Stomach (tissue), 9 donors: ENCODE data around the gene ZNF8. TPM values are rescaled to one million over a fixed set of nuclear protein-coding genes. Genes with fewer than 3 reads are reported as not detected.
A peak's percentile ranks its signal among the peaks of the same experiment; 100 is the strongest.
"Not testable (repeated sequence)": the region's sequence is repeated elsewhere in the genome, so short reads cannot be mapped to it uniquely, and the experiment has no call there.

Experiments used
- DNase-seq, 2 donors: peaks; one replicate each; pipeline versions ENCODE4 v3.0.0 to v3.0.0-alpha.2; 2013 to 2019
- H3K27ac ChIP-seq, 5 donors: fragments of 200-600 bp in 4 of 5; sonication (generic) in 4 of 5; one replicate each; pipeline ENCODE4 v1.5.1; 2013 to 2019; ENCODE audit warnings: mild to moderate bottlenecking in 1 of 5, moderate library complexity in 1 of 5
- H3K27me3 ChIP-seq, 3 donors: fragments of 200-600 bp; sonication (generic); one replicate each; pipeline ENCODE4 v1.5.1; 2017 to 2019; ENCODE audit warnings: mixed run types in 1 of 3
- H3K36me3 ChIP-seq, 4 donors: fragments of 200-600 bp; sonication (generic); 1 replicate in 3 of 4; 2 replicates in 1 of 4; pipeline ENCODE4 v1.5.1; 2016 to 2019
- H3K4me1 ChIP-seq, 4 donors: fragments of 200-600 bp; sonication (generic); one replicate each; pipeline ENCODE4 v1.5.1; 2016 to 2019
- H3K4me3 ChIP-seq, 4 donors: fragments of 200-600 bp; sonication (generic) in 3 of 4; one replicate each; pipeline ENCODE4 v1.5.1; 2016 to 2019; ENCODE audit warnings: mild to moderate bottlenecking in 1 of 4
- H3K9me3 ChIP-seq, 4 donors: fragments of 200-600 bp; sonication (generic); one replicate each; pipeline ENCODE4 v1.5.1; 2016 to 2019
- EP300 ChIP-seq: sonication (generic); formaldehyde crosslinking; IDR thresholded peaks from one replicate; pipeline ENCODE4 v1.6.1; 2017; ENCODE audit warnings: antibody characterized with exemption
- POLR2A ChIP-seq, 4 donors: fragments of 450-650 bp; IDR thresholded peaks; one replicate each; pipeline ENCODE4 v1.6.1; 2016; ENCODE audit warnings: antibody characterized with exemption in 4 of 4, control low read depth in 2 of 4, mild to moderate bottlenecking in 1 of 4, moderate library complexity in 1 of 4
- POLR2AphosphoS5 ChIP-seq, 3 donors: sonication (generic); formaldehyde crosslinking; IDR thresholded peaks; one replicate each; pipeline ENCODE4 v1.6.1; 2016; ENCODE audit warnings: antibody characterized with exemption in 3 of 3
- WGBS, 5 donors: extraction: QIAGEN DNeasy Blood & Tissue Kit in 3 of 5; methylation state at CpG; one replicate each; pipeline versions ENCODE4 v1.1.5 to v1.1.7; 2013 to 2018; 5-methylcytosine and 5-hydroxymethylcytosine counted together
- intact Hi-C: fragments of 100-400 bp; cut with DNase I; formaldehyde crosslinking; loops from one replicate; pipeline ENCODE4 v1.15.1; 2023; ENCODE audit warnings: low total_unique reads
- polyA plus RNA-seq, 3 donors: library from polyadenylated mRNA; stranded (reverse); fragments of 200-250 nt; gene quantifications; one replicate each; pipeline ENCODE4 v1.2.3, GENCODE V29; 2013
- total RNA-seq, 5 donors: library from RNA; depleted of rRNA; stranded (reverse); fragments of >200 nt; gene quantifications; one replicate each; pipeline versions ENCODE4 v1.1.0 to v1.2.3, GENCODE V29; 2014 to 2016
- TF ChIP-seq, protein P1 (sequence below), 7 experiments: fragments of 450-650 bp in 4 of 7; fragments of 200-600 bp in 3 of 7; sonication (generic) in 3 of 7; IDR thresholded peaks; one replicate each; pipeline ENCODE4 v1.5.1; 2016 to 2019; ENCODE audit warnings: antibody characterized with exemption in 7 of 7, control low read depth in 2 of 7, mild to moderate bottlenecking in 1 of 7
- donor health status: healthy with polysubstance abuse.
- donor health status: Bipolar disorder and iron deficiency.
- donor health status: healthy.

Gene ZNF8
- total and polyA plus RNA-seq, 8 donors, result 0.81 to 9.0 (median 2.5) TPM

DNA sequence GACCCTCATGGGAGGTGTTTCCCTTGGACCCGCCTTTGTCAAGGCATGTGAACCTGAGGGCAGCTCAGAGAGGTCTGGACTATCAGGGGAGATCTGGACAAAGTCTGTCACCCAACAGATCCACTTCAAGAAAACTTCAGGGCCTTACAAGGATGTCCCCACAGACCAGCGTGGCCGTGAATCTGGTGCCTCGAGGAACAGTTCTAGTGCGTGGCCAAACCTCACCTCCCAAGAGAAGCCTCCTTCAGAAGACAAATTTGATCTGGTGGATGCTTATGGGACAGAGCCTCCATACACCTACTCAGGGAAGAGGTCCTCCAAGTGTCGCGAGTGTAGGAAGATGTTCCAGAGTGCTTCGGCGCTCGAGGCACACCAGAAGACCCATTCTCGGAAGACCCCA lies 59.6 kb downstream of the ZNF8 start:
- H3K36me3 ChIP-seq, result peaks cover 29 to 75% (median 68%) of the 10 kb centered on the region in 4 donors
- TF ChIP-seq POLR2A (IDR thresholded peaks at IDR 0.05) (no peak), EP300 (no peak), POLR2AphosphoS5 (IDR thresholded peaks at IDR 0.05) (no peak)
- TF ChIP-seq, protein P1, sequence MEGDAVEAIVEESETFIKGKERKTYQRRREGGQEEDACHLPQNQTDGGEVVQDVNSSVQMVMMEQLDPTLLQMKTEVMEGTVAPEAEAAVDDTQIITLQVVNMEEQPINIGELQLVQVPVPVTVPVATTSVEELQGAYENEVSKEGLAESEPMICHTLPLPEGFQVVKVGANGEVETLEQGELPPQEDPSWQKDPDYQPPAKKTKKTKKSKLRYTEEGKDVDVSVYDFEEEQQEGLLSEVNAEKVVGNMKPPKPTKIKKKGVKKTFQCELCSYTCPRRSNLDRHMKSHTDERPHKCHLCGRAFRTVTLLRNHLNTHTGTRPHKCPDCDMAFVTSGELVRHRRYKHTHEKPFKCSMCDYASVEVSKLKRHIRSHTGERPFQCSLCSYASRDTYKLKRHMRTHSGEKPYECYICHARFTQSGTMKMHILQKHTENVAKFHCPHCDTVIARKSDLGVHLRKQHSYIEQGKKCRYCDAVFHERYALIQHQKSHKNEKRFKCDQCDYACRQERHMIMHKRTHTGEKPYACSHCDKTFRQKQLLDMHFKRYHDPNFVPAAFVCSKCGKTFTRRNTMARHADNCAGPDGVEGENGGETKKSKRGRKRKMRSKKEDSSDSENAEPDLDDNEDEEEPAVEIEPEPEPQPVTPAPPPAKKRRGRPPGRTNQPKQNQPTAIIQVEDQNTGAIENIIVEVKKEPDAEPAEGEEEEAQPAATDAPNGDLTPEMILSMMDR (IDR thresholded peaks at IDR 0.05), result no peak
- no peak for DNase-seq
- no peak overlapping the region for H3K27ac ChIP-seq
- whole genome bisulfite sequencing, 5 donors, result 97 to 99% (median 98%) methylated on average over 11 of the region's 11 CpGs
- intact Hi-C loops, result no loop called here
- H3K27me3 ChIP-seq, result no peaks in the 10 kb centered on the region
- H3K4me1 ChIP-seq, result no peaks in the 10 kb centered on the region
- H3K9me3 ChIP-seq, result peaks cover 0 to 17% (median 11%) of the 10 kb centered on the region in 4 donors
- no peak overlapping the region for H3K4me3 ChIP-seq

DNA sequence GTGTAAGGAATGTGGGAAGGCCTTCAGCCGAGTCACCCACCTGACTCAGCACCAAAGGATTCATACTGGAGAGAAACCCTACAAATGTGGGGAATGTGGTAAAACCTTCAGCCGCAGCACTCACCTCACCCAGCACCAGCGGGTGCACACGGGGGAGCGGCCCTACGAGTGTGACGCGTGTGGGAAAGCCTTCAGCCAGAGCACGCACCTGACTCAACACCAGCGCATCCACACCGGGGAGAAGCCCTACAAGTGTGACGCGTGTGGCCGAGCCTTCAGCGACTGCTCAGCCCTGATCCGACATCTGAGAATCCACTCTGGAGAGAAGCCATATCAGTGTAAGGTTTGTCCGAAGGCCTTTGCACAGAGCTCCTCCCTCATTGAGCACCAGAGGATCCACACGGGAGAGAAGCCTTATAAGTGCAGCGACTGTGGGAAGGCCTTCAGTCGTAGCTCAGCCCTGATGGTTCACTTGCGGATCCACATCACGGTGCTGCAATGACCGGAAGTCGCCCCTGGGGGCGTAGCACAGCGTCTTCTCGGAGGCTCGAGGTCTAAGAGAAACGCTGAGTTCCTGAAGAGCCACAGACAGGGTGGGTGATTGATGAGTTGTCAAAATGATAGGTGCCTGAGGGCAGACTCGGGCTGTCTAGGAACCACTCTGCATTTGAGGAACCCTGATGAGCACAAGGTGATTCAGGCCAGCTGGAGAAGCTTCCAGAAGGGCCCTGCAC lies 60.2 kb downstream of the ZNF8 start:
- TF ChIP-seq EP300 (no peak), POLR2A (IDR thresholded peaks at IDR 0.05) (no peak), POLR2AphosphoS5 (IDR thresholded peaks at IDR 0.05) (no peak)
- TF ChIP-seq, protein P1 (IDR thresholded peaks at IDR 0.05), result no peak
- intact Hi-C loops, result no loop called here
- no peak for DNase-seq
- Histone ChIP-seq H3K4me1 (no peaks in the 10 kb centered on the region), H3K27me3 (no peaks in the 10 kb centered on the region), H3K36me3 (peaks cover 29 to 75% (median 68%) of the 10 kb centered on the region in 4 donors), H3K9me3 (peaks cover 0 to 17% (median 11%) of the 10 kb centered on the region in 4 donors), H3K27ac (no peak overlapping the region), H3K4me3 (no peak overlapping the region)
- 76 to 85% (median 82%) methylated on average over 17 to 30 of the region's 30 CpGs for WGBS, 5 donors

DNA sequence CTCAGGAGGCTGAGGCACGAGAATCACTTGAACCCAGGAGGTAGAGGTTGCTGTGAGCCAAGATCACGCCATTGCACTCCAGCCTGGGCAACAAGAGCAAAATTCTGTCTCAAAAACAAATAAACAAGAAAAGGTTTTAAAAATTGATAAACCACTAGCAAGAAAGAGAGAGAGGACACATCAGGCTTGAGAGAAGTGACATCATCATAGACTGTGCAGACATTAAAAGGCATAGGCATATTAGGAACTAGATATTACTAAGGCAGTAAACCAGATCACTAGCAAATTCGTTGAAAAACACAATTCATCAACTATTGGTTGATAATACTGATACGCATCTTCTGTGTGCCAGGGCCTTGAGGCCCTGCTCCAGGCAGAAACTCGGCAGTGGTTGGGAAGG lies 66.8 kb downstream of the ZNF8 start:
- Histone ChIP-seq H3K36me3 (peaks cover 0 to 17% (median 13%) of the 10 kb centered on the region in 4 donors), H3K27ac (no peak overlapping the region), H3K4me3 (no peak overlapping the region), H3K4me1 (peaks cover 5 to 38% (median 19%) of the 10 kb centered on the region in 4 donors), H3K27me3 (peaks cover 1 to 63% (median 29%) of the 10 kb centered on the region in 3 donors), H3K9me3 (peaks cover 0 to 7% (median 0%) of the 10 kb centered on the region in 4 donors)
- DNase-seq, result no peak
- intact Hi-C loops, result no loop called here
- TF ChIP-seq, protein P1 (IDR thresholded peaks at IDR 0.05), result no peak
- TF ChIP-seq EP300 (no peak), POLR2A (IDR thresholded peaks at IDR 0.05) (no peak), POLR2AphosphoS5 (IDR thresholded peaks at IDR 0.05) (no peak)
- WGBS, 5 donors, result 67 to 75% (median 72%) methylated on average over 5 of the region's 5 CpGs

DNA sequence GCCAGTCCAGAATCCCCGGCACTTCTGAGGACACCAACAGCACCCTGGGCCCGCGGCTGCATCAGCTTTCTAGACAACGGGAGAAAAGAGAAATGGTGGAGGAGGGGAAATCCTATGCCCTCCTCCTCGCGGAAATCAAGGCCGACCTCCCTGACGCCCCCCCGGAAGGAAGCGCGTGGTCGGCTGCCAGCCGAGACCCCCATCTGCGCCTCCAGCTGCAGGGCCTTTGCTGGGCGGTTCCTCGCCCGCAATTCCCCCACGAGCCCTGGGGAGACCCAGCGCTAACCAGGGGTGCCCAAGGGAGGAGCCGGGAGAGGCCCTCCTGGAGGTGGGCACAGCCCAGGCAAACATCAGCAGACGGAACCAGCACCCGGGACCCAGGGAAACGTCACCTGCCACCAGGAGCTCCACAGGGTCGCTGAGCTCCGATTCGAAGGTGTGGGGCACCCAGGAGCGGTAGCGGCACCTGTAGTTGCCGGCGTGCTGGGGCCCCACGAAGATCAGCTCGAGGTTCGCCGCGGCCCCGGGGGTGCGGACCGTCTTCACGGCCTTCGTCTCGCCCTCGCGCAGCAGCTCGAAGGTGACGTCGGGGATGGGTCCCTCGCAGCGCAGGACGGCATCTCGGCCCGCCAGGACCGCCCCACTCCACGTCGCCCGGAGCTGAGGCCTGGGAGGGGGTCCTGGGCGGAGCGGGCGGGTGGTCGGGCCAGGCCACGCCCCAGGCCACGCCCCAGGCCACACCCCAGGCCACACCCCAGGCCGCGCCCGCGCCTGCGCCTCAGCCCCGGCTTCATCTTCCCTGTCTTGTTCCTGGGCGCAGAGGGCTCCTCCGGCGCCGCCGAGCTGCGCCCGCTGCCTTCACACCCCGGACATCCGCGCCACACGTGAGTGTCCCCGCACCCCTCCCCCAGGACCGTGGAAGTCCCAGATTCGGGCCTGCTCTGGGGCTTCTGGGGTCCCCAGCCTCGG lies 68.5 kb downstream of the ZNF8 start:
- WGBS, 5 donors, result 3 to 5% (median 4%) methylated on average over 41 to 82 of the region's 82 CpGs
- peak overlapping the region; percentile 55 to 85 (median 71) for H3K27ac ChIP-seq
- intact Hi-C loops, result no loop called here
- peaks cover 5 to 45% (median 23%) of the 10 kb centered on the region in 4 donors for H3K4me1 ChIP-seq
- DNase-seq, result peak; percentile 54 to 79
- TF ChIP-seq EP300 (no peak), POLR2AphosphoS5 (IDR thresholded peaks at IDR 0.05) (peak in 2 of 3 donors; percentile 21 to 25)
- peak overlapping the region; percentile 49 to 59 (median 53) for H3K4me3 ChIP-seq
- peaks cover 0 to 4% (median under 1%) of the 10 kb centered on the region in 4 donors for H3K36me3 ChIP-seq
- peaks cover 0 to 7% (median 0%) of the 10 kb centered on the region in 4 donors for H3K9me3 ChIP-seq
- H3K27me3 ChIP-seq, result peaks cover 5 to 80% (median 35%) of the 10 kb centered on the region in 3 donors

DNA sequence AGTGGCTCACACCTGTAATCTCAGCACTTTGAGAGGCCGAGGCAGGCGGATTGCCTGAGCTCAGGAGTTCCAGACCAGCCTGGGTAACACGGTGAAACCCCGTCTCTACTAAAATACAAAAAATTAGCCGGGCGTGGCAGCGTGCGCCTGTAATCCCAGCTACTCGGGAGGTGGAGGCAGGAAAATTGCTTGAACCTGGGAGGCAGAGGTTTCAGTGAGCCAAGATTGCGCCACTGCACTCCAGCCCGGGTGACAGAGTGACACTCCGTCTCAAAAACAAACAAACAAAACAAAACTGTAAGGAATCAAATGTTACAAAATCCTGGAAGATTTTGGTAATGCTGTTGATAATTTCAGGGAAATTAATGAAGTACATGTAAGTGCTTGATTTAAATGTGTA lies 69.3 kb downstream of the ZNF8 start:
- DNase-seq, H3K36me3 ChIP-seq, intact Hi-C loops, H3K9me3 ChIP-seq: not testable (repeated sequence)
- peaks cover 5 to 45% (median 23%) of the 10 kb centered on the region in 4 donors for H3K4me1 ChIP-seq
- peak overlapping the region in 4 of 5 donors; percentile 37 to 85 (median 76) for H3K27ac ChIP-seq
- H3K4me3 ChIP-seq, result peak overlapping the region; percentile 49 to 59 (median 53)
- WGBS, 5 donors, result 14 to 30% (median 23%) methylated on average over 12 of the region's 12 CpGs
- peaks cover 5 to 88% (median 35%) of the 10 kb centered on the region in 3 donors for H3K27me3 ChIP-seq
